GM08714 (cell line): ENCODE data around the gene ZSCAN21.

Experiments
- H3K4me3 ChIP-seq: fragments of 200-500 bp; sonication (Bioruptor generic); 2 replicates; pipeline ENCODE4 v1.5.1; 2014; ENCODE audit warnings: mild to moderate bottlenecking, low read length, inconsistent platforms
- ZNF274 ChIP-seq: IDR thresholded peaks from 2 replicates; pipeline ENCODE4 v1.6.1; 2012; ENCODE audit warnings: mild to moderate bottlenecking, low read depth, low read length

The ZSCAN21 gene

DNA sequence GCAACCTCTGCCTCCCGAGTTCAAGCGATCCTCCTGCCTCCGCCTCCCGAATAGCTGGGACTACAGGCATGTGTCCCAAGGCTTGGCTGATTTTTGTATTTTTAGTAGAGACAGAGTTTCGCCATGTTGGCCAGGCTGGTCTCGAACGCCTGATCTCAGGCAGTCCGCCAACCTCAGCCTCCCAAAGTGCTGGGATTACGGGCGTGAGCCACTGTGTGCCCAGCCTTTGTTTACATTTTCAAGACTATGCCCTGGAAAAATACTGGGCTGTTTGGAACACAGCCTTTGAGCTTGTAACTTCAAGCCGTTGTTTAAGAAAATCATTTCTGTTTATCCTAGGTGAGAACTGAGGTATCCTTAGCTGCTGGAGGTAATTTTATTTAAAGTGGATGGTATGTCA, 32.3 kb upstream of the ZSCAN21 start:
- H3K4me3 ChIP-seq: no peak overlapping the region
- no peak for TF ChIP-seq ZNF274

DNA sequence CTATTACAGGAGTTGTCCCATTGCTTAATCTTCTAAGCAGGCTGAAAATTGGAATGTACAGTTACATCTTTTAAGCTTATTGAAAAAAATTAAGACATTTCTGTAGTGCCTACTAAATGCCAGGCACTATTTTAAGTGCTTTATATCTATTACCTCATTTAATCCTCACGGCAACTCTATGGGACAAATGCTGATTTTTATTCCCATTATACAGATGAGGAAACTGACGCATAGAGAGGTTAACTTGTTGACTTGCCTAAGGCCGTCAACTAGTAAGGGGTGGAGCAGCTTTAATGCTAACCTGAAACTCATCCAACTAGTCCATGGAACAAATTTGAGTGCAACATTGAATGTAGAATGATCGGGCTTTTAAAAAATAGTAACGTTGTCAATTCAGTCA, 31.7 kb upstream of the ZSCAN21 start:
- no peak overlapping the region for H3K4me3 ChIP-seq
- TF ChIP-seq ZNF274: no peak

DNA sequence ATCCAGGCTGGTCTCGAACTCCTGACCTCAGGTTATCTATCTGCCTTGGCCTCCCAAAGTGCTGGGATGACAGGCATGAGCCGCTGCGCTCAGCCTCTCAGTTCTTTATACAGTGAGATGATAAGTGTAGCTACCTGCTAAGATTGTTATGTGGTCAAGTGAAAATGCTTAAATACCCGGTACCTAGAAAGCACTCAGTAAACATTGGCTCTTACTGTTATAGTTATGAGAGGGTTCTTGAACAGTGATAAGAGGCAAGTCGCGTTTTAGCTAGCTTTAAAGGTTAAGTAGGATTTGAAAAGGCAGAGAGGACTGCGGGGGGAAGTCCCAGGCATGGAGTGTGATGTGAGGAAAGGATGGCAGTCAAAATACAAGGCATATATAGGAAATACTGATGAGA, 29.7 kb upstream of the ZSCAN21 start:
- no peak for TF ChIP-seq ZNF274
- H3K4me3 ChIP-seq: no peak overlapping the region

DNA sequence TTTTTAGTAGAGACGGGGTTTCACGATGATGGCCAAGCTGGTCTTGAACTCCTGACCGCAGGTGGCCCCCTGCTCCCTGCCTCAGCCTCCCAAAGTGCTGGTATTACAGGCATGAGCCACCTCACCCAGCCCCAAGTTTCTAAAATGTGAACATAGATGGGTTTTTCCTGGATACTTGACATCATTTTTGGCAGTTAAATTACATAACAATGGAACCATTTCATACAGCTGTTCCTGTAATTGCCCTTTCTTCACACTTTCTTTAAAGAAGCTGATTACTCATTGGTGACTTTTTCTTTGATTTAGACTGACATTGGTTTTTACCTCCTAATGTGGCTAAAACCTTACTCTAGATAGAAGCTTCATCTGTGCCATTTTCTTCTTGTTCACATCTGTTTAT, 28.3 kb upstream of the ZSCAN21 start:
- no peak for TF ChIP-seq ZNF274

DNA sequence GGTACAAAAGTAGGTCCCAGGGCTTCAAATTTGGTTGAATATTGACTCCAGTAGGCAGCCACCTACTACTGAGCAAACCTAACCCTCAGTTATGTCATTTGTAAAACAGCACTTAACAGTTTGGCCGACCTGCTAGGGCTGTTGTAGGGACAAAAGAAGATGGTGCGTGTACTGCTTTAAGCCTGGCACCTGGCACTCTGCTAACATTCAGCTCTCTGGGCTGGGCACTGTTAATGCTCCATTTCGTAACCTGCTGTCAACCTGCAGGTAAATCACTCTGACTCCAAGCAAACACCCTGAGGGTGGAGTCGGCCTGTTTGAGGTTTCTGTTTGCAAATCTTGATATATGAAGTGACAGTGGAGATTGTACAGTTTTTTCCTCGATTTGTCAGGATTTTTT, 27.0 kb upstream of the ZSCAN21 start:
- no peak overlapping the region for H3K4me3 ChIP-seq
- no peak for TF ChIP-seq ZNF274

More for the DNA sequence above, 28.3 kb upstream of the ZSCAN21 start:
- no peak overlapping the region for H3K4me3 ChIP-seq

DNA sequence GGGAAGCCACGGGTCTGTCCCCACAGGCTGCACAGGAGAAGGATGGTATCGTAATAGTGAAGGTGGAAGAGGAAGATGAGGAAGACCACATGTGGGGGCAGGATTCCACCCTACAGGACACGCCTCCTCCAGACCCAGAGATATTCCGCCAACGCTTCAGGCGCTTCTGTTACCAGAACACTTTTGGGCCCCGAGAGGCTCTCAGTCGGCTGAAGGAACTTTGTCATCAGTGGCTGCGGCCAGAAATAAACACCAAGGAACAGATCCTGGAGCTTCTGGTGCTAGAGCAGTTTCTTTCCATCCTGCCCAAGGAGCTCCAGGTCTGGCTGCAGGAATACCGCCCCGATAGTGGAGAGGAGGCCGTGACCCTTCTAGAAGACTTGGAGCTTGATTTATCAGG, 26.0 kb upstream of the ZSCAN21 start:
- no peak for TF ChIP-seq ZNF274

DNA sequence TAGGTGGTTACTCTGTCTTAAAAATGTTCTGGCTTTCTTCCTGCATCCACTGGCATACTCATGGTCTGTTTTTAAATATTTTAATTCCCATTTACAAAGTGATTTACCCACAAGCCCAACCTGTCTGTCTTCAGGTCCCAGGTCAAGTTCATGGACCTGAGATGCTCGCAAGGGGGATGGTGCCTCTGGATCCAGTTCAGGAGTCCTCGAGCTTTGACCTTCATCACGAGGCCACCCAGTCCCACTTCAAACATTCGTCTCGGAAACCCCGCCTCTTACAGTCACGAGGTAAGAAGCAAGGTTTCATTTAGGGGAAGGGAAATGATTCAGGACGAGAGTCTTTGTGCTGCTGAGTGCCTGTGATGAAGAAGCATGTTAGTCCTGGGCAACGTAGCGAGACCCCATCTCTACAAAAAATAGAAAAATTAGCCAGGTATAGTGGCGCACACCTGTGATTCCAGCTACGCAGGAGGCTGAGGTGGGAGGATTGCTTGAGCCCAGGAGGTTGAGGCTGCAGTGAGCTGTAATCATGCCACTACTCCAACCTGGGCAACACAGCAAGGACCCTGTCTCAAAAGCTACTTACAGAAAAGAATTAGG, 25.5 kb upstream of the ZSCAN21 start:
- no peak overlapping the region for H3K4me3 ChIP-seq
- no peak for TF ChIP-seq ZNF274

More for the DNA sequence above, 26.0 kb upstream of the ZSCAN21 start:
- H3K4me3 ChIP-seq: no peak overlapping the region

DNA sequence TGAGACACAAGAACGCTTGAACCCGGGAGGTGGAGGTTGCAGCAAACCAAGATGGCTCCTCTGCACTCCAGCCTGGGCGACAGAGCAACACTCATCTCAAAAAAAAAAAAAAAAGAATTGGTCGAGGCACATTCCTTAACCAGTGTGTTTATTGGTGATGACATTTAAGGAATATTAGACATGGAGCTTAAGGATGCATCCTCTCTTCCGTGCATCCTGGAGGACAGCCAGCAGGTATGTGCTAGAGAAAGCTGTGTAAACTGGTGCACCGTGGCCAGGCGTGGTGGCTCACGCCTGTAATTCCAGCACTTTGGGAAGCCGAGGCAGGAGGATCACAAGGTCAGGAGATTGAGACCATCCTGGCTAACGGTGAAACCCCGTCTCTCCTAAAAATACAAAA, 22.4 kb upstream of the ZSCAN21 start:
- no peak overlapping the region for H3K4me3 ChIP-seq
- no peak for TF ChIP-seq ZNF274

DNA sequence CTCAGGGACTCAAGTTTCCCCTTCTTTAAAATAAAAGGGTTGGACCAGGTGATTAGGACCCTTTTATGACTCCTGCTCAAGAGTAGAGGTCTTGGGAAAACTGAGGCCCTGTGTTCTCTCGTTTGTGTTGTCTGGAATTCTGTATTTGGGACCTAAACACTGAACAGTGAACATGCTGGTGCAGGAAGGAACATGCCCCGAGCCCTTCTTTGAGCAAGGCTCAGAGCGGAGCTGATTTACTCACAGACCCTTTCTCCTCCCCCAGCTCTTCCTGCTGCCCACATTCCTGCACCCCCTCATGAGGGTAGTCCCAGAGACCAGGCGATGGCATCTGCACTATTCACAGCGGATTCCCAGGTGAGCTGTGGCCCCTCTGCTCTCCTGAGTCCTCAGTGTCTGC, 20.0 kb upstream of the ZSCAN21 start:
- no peak for TF ChIP-seq ZNF274
- no peak overlapping the region for H3K4me3 ChIP-seq

DNA sequence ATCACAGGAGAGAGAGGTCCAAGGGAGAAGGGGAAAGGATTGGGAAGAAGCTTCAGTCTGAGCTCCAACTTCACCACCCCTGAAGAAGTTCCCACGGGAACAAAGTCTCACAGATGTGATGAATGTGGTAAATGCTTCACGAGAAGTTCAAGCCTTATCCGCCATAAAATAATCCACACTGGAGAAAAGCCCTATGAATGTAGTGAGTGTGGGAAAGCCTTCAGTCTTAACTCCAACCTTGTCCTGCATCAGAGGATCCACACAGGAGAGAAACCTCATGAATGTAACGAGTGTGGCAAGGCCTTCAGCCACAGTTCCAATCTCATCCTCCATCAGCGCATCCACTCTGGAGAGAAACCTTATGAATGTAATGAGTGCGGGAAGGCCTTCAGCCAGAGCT, 16.0 kb upstream of the ZSCAN21 start:
- no peak for TF ChIP-seq ZNF274
- H3K4me3 ChIP-seq: no peak overlapping the region

DNA sequence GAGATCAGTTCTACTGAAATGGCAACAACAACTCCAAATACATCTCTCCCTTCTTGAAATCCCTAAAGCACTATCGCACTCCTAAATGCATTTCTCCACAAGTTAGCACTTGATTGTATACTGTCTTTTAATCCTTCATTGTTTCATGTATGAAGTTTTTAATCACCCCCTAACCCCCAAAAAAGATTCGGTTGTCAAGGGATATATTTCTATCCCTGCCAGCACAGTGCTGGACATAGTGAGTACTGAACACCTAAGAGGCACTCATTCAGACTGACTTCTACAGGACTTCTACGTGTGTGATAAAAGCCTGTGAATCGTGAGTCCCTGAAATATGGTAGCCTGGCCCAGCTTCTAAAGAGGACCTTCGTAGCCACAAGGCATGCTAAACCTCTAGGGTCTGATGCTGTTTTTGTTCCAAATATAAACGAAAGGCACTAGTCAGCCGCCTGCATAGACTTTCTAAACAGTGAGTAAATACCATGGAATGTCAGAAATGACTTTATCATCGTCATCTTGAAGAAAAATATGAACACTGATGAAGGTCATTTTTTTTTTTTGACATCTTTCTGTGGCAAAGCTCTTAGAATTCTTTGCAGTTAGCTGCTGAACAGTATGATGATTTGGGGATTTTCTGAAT, 14.6 kb upstream of the ZSCAN21 start:
- no peak overlapping the region for H3K4me3 ChIP-seq
- TF ChIP-seq ZNF274: no peak

DNA sequence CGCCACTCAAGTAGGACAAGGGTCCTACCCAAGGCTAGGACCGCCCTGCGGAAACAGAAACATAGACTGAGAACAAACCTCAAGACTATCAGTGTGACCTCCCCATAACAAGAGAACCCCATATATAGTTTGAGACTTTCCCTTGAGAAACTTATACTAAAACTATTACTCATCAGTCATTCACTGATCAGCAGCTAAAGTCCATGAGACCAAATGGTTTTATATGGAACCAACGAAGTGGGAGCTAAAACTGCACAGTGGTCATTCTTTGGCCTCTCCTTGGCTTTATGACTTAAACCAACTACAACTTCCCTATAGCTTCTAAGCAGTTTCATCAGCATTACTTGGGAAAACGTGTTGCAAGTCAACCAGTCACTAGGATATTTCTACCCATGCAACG, 13.7 kb upstream of the ZSCAN21 start:
- H3K4me3 ChIP-seq: no peak overlapping the region
- TF ChIP-seq ZNF274: no peak

DNA sequence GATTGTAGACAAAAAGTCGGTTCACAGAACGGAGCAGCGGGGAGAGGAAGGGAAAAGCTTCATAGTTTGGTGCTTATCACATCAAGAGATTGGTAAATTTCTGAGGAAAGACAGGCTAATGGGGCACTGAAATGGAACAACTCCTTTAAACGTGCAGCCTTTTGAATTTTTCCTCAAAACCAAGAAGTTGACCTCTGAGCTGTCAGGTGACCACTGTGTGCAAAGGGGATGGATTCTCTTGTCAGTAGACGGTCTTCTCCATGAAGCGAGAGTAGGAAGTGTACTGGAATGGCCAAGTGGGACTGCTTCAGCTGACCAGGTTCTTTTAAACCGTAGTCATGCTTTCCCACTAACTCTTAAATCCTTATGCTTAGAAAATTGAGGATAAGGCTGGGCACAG, 11.2 kb upstream of the ZSCAN21 start:
- no peak overlapping the region for H3K4me3 ChIP-seq
- TF ChIP-seq ZNF274: no peak

DNA sequence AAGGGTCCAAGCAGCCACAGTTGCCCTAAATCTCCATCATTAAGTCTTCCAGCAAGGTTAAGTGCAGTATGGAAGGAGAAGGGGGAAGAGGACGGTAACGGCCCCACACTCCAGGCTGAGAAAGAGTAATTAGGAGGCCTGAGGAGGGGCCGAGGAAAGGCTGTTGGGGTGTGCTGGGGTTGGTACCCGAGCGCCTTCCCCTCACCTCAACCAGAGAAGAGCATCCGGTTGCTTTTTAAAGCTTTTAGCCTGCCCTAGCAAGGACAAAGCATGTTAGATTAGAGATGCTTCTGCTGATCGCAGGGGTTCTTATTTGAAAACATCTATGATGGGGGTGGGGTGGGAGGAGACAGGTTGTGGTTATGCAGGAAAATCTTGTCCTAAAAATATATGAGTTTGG, 9.0 kb upstream of the ZSCAN21 start:
- no peak overlapping the region for H3K4me3 ChIP-seq
- no peak for TF ChIP-seq ZNF274

DNA sequence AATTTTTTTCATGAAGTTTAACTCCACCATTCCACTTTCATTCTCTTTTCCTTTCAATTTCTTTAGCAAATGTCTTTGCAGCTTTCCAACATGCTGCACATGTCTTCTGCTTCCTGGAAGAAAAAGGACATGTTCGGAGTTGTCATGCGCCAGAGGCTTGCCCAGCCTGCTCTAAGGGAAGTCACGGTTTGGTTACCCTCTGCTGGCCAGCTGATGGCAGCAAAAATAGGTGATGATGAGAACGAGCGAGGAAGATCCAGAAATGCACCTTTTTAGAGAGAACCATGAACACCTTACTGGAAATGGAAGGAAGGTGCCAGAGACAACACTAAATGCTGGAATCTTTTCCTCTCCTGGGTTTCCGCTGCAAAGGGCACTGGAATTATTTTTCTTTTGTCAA, 4.9 kb upstream of the ZSCAN21 start:
- TF ChIP-seq ZNF274: no peak
- H3K4me3 ChIP-seq: no peak overlapping the region

DNA sequence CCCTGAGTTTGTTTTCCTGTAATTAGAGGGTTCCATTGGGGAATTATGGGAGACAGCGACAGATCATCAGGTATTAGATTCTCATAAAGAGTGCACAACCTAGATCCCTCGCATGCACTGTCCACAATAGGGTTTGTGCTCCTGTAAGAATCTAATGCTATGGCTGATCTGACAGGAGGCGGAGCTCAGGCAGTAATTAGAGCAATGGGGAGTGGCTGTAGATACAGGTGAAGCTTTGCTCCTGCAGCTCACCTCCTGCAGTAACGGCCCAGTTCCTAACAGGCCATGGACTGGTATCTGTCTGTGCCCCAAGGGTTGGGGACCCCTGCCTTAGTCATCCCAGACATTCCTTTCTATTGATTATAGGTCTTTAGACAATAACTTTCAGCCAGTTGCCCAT, 894 bp upstream of the ZSCAN21 start:
- TF ChIP-seq ZNF274: no peak
- H3K4me3 ChIP-seq: no peak overlapping the region

DNA sequence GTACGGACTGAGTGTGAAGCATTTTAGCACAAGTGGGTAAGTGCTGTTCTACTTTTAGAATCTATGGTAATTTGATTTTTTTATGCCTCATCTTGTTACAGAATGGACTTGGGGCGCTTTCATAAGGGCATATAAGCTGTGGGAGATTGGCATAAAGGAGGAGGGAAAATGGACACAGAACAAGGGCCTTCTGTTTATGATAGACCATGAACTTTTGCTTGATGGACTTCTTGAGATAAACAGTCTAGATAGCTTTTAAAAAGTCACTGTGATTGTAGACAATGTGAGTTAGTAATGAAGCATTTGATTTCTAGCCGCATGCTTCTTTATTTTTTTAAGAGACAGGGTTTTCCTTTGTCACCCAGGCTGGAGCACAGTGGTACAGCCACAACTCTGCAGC, 2.0 kb downstream of the ZSCAN21 start:
- no peak for TF ChIP-seq ZNF274
- no peak overlapping the region for H3K4me3 ChIP-seq
